Bronchial epithelial cell (primary cell): Measurements from ENCODE around the gene RAPGEF1. TPM values are rescaled to one million over a fixed set of nuclear protein-coding genes. Genes with fewer than 3 reads are reported as not detected.

Source experiments
- DNase-seq: peaks from one replicate; pipeline ENCODE4 v3.0.0-alpha.2; 2010; ENCODE audit warnings: low read depth
- FAIRE-seq: peaks from 2 replicates; lab custom pipeline; 2011; peaks lifted over from hg19 to GRCh38; lab: Jason Lieb, UNC
- H3K27me3 ChIP-seq: 2 replicates; pipeline ENCODE4 v1.5.1; 2011; ENCODE audit warnings: low read length; ENCODE audit not compliant: control insufficient read depth, insufficient read depth
- H3K36me3 ChIP-seq: 2 replicates; pipeline ENCODE4 v1.5.1; 2011; ENCODE audit warnings: low read length; ENCODE audit not compliant: control insufficient read depth, insufficient read depth
- H3K4me3 ChIP-seq: 2 replicates; pipeline ENCODE4 v1.5.1; 2011; ENCODE audit warnings: mild to moderate bottlenecking, low read depth, low read length, control low read depth
- total RNA-seq: library from RNA; depleted of rRNA; stranded (reverse); fragments of >200 nt; gene quantifications from 2 replicates; pipeline ENCODE4 v1.2.1, GENCODE V29; 2014
- TF ChIP-seq, protein P1 (sequence below): IDR thresholded peaks from 2 replicates; pipeline ENCODE4 v1.5.1; 2011; ENCODE audit warnings: mild to moderate bottlenecking, moderate library complexity, low read length, control low read depth, inconsistent platforms; ENCODE audit not compliant: insufficient read depth, severe bottlenecking

The RAPGEF1 gene
- total RNA-seq, 1 donor from 2014 or later = 19.2 TPM

DNA sequence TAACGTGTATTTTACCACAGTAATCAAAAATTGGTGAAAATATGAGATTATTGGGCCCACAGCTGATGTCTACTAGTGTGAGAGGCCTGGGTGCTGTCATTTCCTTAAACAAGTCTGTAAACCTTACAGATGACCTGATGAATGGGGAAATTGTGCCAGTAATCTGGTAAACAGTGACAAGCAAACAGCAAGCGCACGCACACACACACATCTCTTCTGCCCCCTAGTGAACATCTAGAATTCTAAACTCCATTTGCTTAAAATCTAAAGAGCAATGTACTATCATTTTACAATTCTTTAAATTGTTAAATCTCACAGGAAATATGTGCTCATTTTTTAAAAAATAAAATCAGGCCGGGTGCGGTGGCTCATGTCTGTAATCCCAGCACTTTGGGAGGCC is 7.5 kb upstream of the RAPGEF1 start:
- Histone ChIP-seq H3K36me3 (no peaks in the 10 kb centered on the region), H3K27me3 (no peaks in the 10 kb centered on the region), H3K4me3 (no peak overlapping the region)
- TF ChIP-seq, protein P1, sequence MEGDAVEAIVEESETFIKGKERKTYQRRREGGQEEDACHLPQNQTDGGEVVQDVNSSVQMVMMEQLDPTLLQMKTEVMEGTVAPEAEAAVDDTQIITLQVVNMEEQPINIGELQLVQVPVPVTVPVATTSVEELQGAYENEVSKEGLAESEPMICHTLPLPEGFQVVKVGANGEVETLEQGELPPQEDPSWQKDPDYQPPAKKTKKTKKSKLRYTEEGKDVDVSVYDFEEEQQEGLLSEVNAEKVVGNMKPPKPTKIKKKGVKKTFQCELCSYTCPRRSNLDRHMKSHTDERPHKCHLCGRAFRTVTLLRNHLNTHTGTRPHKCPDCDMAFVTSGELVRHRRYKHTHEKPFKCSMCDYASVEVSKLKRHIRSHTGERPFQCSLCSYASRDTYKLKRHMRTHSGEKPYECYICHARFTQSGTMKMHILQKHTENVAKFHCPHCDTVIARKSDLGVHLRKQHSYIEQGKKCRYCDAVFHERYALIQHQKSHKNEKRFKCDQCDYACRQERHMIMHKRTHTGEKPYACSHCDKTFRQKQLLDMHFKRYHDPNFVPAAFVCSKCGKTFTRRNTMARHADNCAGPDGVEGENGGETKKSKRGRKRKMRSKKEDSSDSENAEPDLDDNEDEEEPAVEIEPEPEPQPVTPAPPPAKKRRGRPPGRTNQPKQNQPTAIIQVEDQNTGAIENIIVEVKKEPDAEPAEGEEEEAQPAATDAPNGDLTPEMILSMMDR = peak; percentile 64
- FAIRE-seq (no peak), DNase-seq (peak; percentile 74)

DNA sequence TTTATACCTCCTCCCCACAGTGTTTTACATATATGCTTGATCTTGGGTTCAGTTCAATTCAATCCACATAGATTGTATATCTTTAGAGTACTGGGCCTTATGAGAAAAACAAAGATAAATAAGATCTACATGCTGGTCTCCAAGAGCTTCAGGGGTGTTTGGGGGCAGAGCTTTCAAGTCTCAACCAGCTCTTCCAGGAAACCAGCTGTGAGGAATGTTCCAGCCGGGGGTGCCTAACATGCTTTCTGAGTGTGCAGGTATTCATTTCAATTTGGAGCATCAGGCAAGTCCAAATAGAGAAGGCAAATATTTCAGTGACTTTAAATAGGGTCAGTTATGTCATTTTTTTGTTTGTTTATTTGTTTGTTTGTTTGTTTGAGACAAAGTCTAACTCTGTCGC is 5.7 kb upstream of the RAPGEF1 start:
- Histone ChIP-seq H3K4me3 (no peak overlapping the region), H3K36me3 (no peaks in the 10 kb centered on the region), H3K27me3 (no peaks in the 10 kb centered on the region)
- DNase-seq (peak; percentile 75), FAIRE-seq (no peak)
- TF ChIP-seq, protein P1 = no peak

DNA sequence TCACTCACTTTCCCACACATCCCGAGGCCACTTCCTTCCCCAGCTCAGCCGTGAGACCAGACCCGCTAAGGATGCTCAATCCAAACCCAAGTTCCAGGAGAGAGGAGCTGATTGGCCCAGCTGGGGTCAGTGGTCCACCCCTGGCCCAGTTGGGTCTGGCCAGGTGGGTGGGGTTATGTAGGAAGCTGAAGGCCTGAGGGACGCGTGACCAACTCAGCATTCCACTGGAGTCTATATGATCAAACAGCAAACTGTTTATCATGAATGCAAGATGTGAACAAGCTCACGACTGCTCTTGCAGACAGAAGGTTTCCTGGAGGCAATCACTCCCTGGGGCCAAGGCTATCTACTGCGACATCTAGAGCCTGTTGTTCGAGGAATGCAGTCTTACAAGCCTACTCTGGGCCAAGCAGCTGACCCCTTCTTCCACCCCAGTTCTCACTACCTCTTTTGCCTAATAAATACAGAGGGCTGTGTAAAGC is 4.9 kb upstream of the RAPGEF1 start:
- DNase-seq = no peak
- no peak for FAIRE-seq

DNA sequence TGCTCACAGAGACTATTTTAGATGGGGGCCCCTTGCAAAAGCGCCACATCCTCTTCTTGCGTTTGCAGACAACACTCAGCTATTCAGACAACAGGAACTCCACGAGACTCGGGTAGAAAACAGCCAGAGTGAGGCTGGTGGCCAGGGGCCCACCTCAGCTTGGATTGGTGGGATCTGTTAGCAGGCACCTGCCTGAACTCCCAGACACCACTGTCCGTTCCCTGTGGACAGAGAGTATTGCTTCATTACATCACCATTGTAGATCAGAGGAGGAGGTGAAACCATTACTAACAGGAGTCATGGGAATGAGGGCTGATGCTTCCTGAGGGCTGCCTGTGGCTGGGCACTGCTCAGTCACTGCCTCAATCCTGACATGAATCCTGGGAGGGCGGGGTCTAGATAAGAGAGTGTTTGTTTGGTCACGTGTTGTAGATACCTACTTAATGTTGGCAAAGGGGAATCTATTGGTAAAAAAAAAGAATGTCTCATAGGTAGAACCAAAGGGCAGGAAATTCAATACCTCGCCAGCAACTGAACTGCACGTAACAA is 4.4 kb upstream of the RAPGEF1 start:
- no peak overlapping the region for H3K4me3 ChIP-seq
- H3K27me3 ChIP-seq = no peaks in the 10 kb centered on the region
- H3K36me3 ChIP-seq = no peaks in the 10 kb centered on the region
- peak; percentile 97 for DNase-seq
- FAIRE-seq = no peak
- TF ChIP-seq, protein P1 = no peak

More for the DNA sequence above, 4.9 kb upstream of the RAPGEF1 start:
- TF ChIP-seq, protein P1 = no peak
- no peak overlapping the region for H3K4me3 ChIP-seq
- H3K36me3 ChIP-seq = no peaks in the 10 kb centered on the region
- no peaks in the 10 kb centered on the region for H3K27me3 ChIP-seq

DNA sequence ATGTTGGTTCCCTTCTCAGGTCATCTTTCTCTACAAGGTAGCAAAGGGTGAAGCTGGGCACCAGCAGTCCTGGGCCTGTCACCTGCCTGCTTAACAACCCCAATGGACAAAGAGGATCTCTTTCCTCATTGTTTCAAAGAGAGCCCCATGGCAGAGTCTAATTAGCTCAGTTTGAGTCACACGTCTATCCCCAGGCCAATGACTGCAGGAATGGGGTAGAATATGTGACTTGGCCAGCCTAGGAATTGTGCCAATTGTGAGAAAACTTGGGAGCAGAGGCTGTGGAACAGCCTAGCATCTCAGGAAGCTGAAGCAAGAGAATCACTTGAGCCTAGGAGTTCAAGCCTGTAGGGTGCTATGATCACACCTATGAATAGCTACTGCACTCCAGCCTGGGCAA is 3.6 kb upstream of the RAPGEF1 start:
- TF ChIP-seq, protein P1 = no peak

DNA sequence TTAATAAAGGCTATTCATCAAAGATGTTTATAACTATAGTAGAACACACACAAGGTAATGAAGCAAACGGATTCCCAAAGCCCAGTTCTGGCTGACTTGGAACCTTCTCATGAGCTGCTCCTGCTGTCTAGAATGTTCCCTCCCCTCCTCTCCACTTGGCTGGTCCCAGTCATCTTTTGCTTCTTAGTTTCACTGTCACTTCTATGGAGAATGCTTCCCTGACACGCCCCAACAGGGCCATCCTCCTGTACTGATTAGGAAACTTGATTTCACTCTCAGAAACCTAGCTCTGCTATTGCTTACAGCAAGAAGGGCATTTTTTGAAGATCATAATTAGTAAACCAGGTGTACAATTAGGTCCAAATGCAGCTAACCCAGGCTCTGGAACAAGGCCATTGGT is 3.2 kb upstream of the RAPGEF1 start:
- H3K36me3 ChIP-seq = no peaks in the 10 kb centered on the region
- no peaks in the 10 kb centered on the region for H3K27me3 ChIP-seq
- TF ChIP-seq, protein P1 = no peak
- DNase-seq (no peak), FAIRE-seq (no peak)
- H3K4me3 ChIP-seq = no peak overlapping the region

More for the DNA sequence above, 3.6 kb upstream of the RAPGEF1 start:
- Histone ChIP-seq H3K4me3 (no peak overlapping the region), H3K36me3 (no peaks in the 10 kb centered on the region), H3K27me3 (no peaks in the 10 kb centered on the region)
- DNase-seq (peak; percentile 71), FAIRE-seq (no peak)
